ENCODE data around the gene SPEG.
A peak's percentile ranks its signal among the peaks of the same experiment; 100 is the strongest.

SPEG gene

DNA sequence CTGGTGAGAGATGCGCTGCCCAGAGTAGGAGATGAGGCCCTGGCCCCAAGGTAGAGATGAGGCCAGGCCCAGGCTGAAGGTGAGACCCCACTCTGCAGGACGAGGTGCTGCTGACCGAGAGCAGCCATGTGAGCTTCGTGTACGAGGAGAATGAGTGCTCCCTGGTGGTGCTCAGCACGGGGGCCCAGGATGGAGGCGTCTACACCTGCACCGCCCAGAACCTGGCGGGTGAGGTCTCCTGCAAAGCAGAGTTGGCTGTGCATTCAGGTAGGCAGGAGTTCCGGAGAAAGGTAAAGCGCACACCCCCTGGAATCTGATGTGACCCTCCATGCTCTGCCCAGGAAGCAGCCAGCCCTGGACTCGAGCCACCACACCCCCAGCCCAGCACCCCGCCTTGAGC lies 42.5 kb downstream of the SPEG start:
- DNase-seq (ENCODE audit: low read depth in 2 of 2), result no peak

DNA sequence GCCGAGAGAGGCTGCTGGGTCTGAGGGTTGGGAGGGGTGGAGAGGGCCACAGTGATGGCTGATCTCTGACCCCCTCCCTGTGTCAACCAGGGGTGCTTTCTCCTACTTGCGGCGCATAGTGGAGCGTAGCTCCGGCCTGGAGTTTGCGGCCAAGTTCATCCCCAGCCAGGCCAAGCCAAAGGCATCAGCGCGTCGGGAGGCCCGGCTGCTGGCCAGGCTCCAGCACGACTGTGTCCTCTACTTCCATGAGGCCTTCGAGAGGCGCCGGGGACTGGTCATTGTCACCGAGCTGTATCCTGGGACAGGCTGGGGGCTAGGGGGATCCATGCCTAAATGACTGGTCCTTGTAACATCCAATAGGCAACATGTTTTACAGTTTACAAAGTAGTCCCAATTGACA lies 43.2 kb downstream of the SPEG start:
- DNase-seq (ENCODE audit: low read depth in 2 of 2), result no peak

DNA sequence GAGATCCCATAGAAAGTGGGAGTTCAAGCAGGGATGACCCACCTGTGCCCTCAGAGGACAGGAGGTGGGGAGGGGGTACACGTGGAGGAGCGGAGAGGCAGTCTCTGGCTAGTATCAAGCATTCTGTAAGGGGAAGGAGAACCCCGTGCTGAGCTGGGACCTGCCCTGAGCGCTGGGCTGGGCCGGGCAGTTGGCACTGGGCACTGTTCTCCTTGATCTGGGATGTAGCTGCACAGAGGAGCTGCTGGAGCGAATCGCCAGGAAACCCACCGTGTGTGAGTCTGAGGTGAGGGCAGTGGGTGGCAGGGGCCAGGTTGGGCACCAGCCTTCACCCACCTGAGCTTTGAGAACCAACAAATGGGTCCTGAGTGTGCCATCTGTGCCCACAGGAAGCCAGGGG lies 44.3 kb downstream of the SPEG start:
- no peak for DNase-seq (ENCODE audit: low read depth in 2 of 2)

DNA sequence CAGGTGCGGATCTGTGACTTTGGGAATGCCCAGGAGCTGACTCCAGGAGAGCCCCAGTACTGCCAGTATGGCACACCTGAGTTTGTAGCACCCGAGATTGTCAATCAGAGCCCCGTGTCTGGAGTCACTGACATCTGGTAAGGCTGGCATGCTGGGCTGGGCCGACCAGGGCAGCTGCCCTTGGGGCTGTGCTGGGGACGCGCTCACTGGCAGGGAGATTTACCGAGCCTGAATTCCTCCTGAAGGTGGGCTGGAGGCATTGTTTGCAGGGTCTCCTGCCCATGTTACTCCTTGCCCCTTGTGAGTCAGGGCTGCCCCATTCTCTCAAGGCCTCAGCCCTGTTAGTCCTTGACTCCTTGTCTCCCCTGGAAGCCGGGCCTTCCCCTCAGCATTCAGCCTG lies 45.4 kb downstream of the SPEG start:
- no peak for DNase-seq (ENCODE audit: low read depth in 2 of 2)

DNA sequence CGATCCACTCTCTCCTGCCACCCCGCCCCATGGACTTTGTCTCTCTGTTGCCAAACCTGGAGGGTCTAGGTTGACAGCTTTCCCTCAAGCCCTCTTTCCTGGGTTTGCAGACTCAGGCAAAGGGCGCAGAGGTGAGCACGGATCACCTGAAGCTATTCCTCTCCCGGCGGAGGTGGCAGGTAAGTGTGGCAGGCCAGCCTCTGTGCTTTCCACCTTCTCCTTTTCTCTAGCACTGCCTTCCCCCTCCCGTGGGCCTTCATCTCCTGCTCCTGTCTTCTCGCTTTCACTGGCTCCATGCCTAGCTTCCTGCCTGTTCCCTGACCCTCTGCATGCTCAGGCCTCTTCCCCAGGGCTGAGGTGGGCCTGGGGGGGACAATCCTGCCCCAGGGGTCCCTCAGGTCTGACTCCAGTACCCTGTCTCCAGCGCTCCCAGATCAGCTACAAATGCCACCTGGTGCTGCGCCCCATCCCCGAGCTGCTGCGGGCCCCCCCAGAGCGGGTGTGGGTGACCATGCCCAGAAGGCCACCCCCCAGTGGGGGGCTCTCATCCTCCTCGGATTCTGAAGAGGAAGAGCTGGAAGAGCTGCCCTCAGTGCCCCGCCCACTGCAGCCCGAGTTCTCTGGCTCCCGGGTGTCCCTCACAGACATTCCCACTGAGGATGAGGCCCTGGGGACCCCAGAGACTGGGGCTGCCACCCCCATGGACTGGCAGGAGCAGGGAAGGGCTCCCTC lies 48.2 kb downstream of the SPEG start:
- no peak for DNase-seq (ENCODE audit: low read depth in 2 of 2)

- no peak for DNase-seq (ENCODE audit: low read depth in 2 of 2)
Measured at GRCh38 chr2:219483451-219484342, 49.1 kb downstream of the SPEG start.

DNA sequence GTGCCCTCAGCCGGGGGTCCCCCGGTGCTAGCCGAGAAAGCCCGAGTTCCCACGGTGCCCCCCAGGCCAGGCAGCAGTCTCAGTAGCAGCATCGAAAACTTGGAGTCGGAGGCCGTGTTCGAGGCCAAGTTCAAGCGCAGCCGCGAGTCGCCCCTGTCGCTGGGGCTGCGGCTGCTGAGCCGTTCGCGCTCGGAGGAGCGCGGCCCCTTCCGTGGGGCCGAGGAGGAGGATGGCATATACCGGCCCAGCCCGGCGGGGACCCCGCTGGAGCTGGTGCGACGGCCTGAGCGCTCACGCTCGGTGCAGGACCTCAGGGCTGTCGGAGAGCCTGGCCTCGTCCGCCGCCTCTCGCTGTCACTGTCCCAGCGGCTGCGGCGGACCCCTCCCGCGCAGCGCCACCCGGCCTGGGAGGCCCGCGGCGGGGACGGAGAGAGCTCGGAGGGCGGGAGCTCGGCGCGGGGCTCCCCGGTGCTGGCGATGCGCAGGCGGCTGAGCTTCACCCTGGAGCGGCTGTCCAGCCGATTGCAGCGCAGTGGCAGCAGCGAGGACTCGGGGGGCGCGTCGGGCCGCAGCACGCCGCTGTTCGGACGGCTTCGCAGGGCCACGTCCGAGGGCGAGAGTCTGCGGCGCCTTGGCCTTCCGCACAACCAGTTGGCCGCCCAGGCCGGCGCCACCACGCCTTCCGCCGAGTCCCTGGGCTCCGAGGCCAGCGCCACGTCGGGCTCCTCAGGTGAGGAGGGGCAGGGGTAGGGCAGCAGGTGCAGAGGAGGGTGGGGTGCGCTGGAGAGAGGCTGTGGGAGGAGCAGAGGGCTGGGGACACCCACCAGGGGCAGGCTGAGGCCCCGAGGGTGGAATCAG lies 49.9 kb downstream of the SPEG start:
- no peak for DNase-seq (ENCODE audit: low read depth in 2 of 2)

DNA sequence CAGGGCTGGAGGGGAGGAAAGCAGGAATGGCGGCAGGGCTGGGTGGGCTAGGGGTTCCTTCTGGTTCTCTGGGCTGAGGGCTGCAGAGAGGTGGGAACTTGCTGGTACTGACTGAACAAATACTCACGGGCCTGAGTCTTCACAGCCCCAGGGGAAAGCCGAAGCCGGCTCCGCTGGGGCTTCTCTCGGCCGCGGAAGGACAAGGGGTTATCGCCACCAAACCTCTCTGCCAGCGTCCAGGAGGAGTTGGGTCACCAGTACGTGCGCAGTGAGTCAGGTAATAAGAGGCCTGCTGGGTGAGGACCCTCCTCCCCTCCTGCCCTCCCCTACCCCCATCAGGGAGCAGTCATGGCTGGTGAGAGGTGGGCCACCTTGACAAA lies 50.5 kb downstream of the SPEG start:
- DNase-seq (ENCODE audit: low read depth in 2 of 2), result no peak

- DNase-seq (ENCODE audit: low read depth in 2 of 2), result no peak
Measured at GRCh38 chr2:219486380-219486959, 51.8 kb downstream of the SPEG start.

- DNase-seq (ENCODE audit: low read depth in 2 of 2), result no peak
Measured at GRCh38 chr2:219488149-219488843, 53.7 kb downstream of the SPEG start.

GRCh38 chr2:219488844-219489194 lies 54.2 kb downstream of the SPEG start:
- DNase-seq (ENCODE audit: low read depth in 2 of 2), result no peak

GRCh38 chr2:219489315-219489714 lies 54.7 kb downstream of the SPEG start:
- DNase-seq (ENCODE audit: low read depth in 2 of 2), result no peak

GRCh38 chr2:219490186-219490585 lies 55.5 kb downstream of the SPEG start:
- no peak for DNase-seq (ENCODE audit: low read depth in 2 of 2)

DNA sequence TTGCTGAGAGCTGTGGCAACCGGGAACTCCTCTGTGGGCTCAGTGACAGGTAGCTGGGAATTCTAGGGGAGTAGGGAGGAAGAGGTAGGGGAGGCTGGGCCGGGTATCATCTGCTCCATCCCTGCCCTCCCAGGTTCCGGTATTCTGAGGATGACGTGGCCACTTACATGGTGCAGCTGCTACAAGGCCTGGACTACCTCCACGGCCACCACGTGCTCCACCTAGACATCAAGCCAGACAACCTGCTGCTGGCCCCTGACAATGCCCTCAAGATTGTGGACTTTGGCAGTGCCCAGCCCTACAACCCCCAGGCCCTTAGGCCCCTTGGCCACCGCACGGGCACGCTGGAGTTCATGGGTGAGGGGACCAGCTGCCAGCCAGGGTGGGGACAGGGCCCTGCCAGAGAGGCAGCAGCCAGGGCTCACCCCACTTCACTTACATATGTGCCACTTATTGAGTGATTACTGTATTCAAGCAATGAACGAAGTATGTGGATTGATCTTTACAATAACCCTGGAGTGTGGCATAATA lies 56.0 kb downstream of the SPEG start:
- DNase-seq (ENCODE audit: low read depth in 2 of 2), result no peak

GRCh38 chr2:219491278-219491963 lies 56.8 kb downstream of the SPEG start:
- DNase-seq (ENCODE audit: low read depth in 2 of 2), result no peak

GRCh38 chr2:219492575-219492974 lies 57.9 kb downstream of the SPEG start:
- no peak for DNase-seq (ENCODE audit: low read depth in 2 of 2)

DNA sequence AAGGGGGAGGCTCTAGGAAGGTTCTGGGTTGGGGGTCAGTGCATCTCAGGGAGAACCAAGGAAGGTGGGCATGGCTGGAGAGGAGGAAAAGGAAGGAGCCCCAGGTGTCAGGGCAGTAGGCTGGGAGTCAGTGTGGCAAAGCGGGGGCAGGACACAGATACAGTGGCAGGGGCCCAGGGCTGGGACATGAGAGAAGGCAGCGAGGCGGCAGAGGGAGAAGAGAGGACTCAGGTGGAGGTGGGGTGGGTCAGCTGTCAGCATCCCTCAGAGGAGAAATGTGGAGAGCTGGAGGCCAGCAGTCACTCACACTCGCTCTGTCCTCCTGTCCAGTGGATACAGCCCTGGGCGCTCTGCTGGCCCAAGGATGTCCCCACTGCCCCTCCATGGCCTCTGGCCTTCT lies 58.4 kb downstream of the SPEG start:
- DNase-seq (ENCODE audit: low read depth in 2 of 2), result no peak

DNA sequence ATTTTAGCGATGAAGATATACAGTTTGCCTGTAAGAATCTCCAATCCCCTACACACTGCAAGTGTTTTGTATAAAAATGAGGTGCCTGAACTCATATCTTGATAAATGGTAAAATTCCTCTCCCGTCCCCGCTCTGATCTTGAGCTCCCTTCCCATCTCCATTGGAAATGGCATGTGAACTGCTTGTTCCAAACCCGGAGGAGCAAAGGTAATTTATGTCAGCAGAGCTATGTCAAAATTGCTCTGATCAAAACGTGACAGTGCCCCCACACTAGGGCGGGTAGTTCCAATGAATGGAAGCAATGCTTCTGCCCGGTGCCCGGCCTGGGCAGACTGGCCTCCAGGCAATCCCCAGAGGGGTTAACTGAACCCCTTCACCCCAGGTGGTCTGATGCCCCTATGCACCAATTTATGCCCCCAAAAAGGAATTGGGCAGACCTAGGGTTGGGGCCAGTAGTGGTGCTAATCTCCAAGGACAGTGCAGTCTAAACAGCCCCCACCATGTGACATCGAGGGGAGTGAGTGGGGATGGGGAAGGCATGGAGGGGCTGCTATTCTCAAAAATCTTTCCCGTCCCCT lies 60.4 kb downstream of the SPEG start:
- DNase-seq (ENCODE audit: low read depth in 2 of 2), result no peak

DNA sequence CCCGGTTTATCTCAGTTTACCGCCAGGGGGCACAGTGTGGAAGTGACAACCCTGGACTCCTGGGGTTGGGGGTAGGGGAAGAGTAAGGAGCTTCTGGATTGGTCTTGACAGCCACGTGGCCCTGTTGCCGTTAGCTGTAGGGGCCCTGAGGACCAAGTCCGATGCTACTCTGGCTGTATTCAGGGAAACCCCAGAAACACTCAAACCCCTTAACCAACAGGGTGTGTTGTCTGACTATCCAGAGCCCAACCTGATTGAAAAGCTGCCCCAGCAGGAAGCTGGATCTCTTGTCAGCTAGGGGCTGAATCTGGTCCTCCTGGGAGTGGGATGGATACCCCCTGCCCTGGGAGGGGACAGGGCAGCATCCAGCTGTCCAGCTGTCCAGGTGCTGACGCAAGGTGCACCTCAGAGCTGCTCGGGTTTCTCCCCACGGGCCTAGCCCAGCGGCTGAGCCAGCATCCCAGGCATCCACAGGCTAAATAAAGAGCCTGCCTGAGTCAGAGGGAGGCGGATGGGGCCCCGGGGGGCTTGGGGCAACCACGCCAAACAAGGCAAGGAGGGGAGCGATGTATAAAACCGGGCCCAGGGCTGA lies 61.0 kb downstream of the SPEG start:
- peak in 1 of 2 donors; percentile 25 for DNase-seq (ENCODE audit: low read depth in 2 of 2)

Measured in stimulated activated CD4-positive, alpha-beta T cell treated with anti-CD3 and anti-CD28 coated beads, Interleukin-1b, Interleukin-23, amount 100 ng/mL, for 1 hour (primary cell).